ENCODE measurements around the gene RAD51B.
"Not testable (repeated sequence)": the region's sequence is repeated elsewhere in the genome, so short reads cannot be mapped to it uniquely, and the experiment has no call there.

The RAD51B gene

GRCh38 chr14:68284834-68285233, 465.3 kb downstream of the RAD51B start:
- no peaks in the 10 kb centered on the region for H3K27me3 ChIP-seq (ENCODE audit: insufficient read depth, poor library complexity, severe bottlenecking)
- DNase-seq (ENCODE audit: low read depth in 1 of 2, low spot score in 1 of 2) = no peak
- H3K4me3 ChIP-seq (replicated peaks; ENCODE audit: insufficient read depth, low read length) = no peak overlapping the region
- no peak overlapping the region for H3K27ac ChIP-seq (replicated peaks)
- no peak for TF ChIP-seq POLR2AphosphoS5 (IDR thresholded peaks at IDR 0.05; ENCODE audit: low read depth)
- no peak for TF ChIP-seq CTCF (IDR thresholded peaks at IDR 0.05; ENCODE audit: insufficient read depth, low read length)
- TF ChIP-seq GABPA (IDR thresholded peaks at IDR 0.05; ENCODE audit: low read depth) = no peak
- no peak for TF ChIP-seq SPI1 (IDR thresholded peaks at IDR 0.05; ENCODE audit: borderline replicate concordance, low read depth)
- TF ChIP-seq REST (IDR thresholded peaks at IDR 0.05; ENCODE audit: insufficient replicate concordance, low read depth) = no peak

- H3K27ac ChIP-seq (replicated peaks) = no peak overlapping the region
- H3K4me3 ChIP-seq (replicated peaks; ENCODE audit: insufficient read depth, low read length) = no peak overlapping the region
- peak; percentile 3 to 23 for DNase-seq (ENCODE audit: low read depth in 1 of 2, low spot score in 1 of 2)
- TF ChIP-seq SPI1 (IDR thresholded peaks at IDR 0.05; ENCODE audit: borderline replicate concordance, low read depth) = no peak
- no peaks in the 10 kb centered on the region for H3K27me3 ChIP-seq (ENCODE audit: insufficient read depth, poor library complexity, severe bottlenecking)
These were observed 466.0 kb downstream of the RAD51B start for GRCh38 chr14:68285421-68286179.

- H3K27ac ChIP-seq (replicated peaks) = no peak overlapping the region
- no peak overlapping the region for H3K4me3 ChIP-seq (replicated peaks; ENCODE audit: insufficient read depth, low read length)
- DNase-seq (ENCODE audit: low read depth in 1 of 2, low spot score in 1 of 2) = no peak
- no peaks in the 10 kb centered on the region for H3K27me3 ChIP-seq (ENCODE audit: insufficient read depth, poor library complexity, severe bottlenecking)
- TF ChIP-seq CTCF (IDR thresholded peaks at IDR 0.05; ENCODE audit: insufficient read depth, low read length) (no peak), POLR2AphosphoS5 (IDR thresholded peaks at IDR 0.05; ENCODE audit: low read depth) (no peak), REST (IDR thresholded peaks at IDR 0.05; ENCODE audit: insufficient replicate concordance, low read depth) (no peak), SPI1 (IDR thresholded peaks at IDR 0.05; ENCODE audit: borderline replicate concordance, low read depth) (no peak), GABPA (IDR thresholded peaks at IDR 0.05; ENCODE audit: low read depth) (no peak)
These were observed 467.1 kb downstream of the RAD51B start for GRCh38 chr14:68286667-68287066.

- H3K4me3 ChIP-seq (replicated peaks; ENCODE audit: insufficient read depth, low read length); H3K27me3 ChIP-seq (ENCODE audit: insufficient read depth, poor library complexity, severe bottlenecking); H3K27ac ChIP-seq (replicated peaks); DNase-seq (ENCODE audit: low read depth in 1 of 2, low spot score in 1 of 2): not testable (repeated sequence)
These were observed 469.9 kb downstream of the RAD51B start for GRCh38 chr14:68289452-68289851.

- DNase-seq (ENCODE audit: low read depth in 1 of 2, low spot score in 1 of 2) = no peak
- TF ChIP-seq REST (IDR thresholded peaks at IDR 0.05; ENCODE audit: insufficient replicate concordance, low read depth) (no peak), POLR2AphosphoS5 (IDR thresholded peaks at IDR 0.05; ENCODE audit: low read depth) (no peak), SPI1 (IDR thresholded peaks at IDR 0.05; ENCODE audit: borderline replicate concordance, low read depth) (no peak), CTCF (IDR thresholded peaks at IDR 0.05; ENCODE audit: insufficient read depth, low read length) (no peak), GABPA (IDR thresholded peaks at IDR 0.05; ENCODE audit: low read depth) (no peak)
- Histone ChIP-seq H3K27ac (replicated peaks) (no peak overlapping the region), H3K27me3 (ENCODE audit: insufficient read depth, poor library complexity, severe bottlenecking) (no peaks in the 10 kb centered on the region), H3K4me3 (replicated peaks; ENCODE audit: insufficient read depth, low read length) (no peak overlapping the region)
These were observed 472.2 kb downstream of the RAD51B start for GRCh38 chr14:68291820-68292219.

Data from HL-60 (cell line).